ENCODE results near the gene CYP3A5.
"Not testable (repeated sequence)": the region's sequence is repeated elsewhere in the genome, so short reads cannot be mapped to it uniquely, and the experiment has no call there.

GRCh38 chr7:99657879-99658278 lies 21.9 kb downstream of the CYP3A5 start:
- not testable (repeated sequence) for TF ChIP-seq CTCF (optimal IDR thresholded peaks at IDR 0.05 in 1 of 3, IDR thresholded peaks at IDR 0.05 in 1 of 3, conservative IDR thresholded peaks at IDR 0.05 in 1 of 3; ENCODE audit: extremely low read depth in 1 of 3, insufficient read depth in 2 of 3, low read length in 3 of 3); EZH2 (IDR thresholded peaks at IDR 0.05; ENCODE audit: low read length)

All from keratinocyte (primary cell).